Activated CD4-positive, CD25-positive, alpha-beta regulatory T cell treated with anti-CD3 and anti-CD28 coated beads, Interleukin-2, amount 50 U/mL, for 24 hours (primary cell): ENCODE results near the gene SH3BP4.

Experiments used
- ATAC-seq, 2 donors: fragments of 150-1000 bp; cut with Tn5 transposase; one replicate each; pipeline ENCODE4 v1.10.0; 2021; ENCODE audit warnings: mild to moderate bottlenecking in 1 of 2, moderate library complexity in 1 of 2

SH3BP4 gene

DNA sequence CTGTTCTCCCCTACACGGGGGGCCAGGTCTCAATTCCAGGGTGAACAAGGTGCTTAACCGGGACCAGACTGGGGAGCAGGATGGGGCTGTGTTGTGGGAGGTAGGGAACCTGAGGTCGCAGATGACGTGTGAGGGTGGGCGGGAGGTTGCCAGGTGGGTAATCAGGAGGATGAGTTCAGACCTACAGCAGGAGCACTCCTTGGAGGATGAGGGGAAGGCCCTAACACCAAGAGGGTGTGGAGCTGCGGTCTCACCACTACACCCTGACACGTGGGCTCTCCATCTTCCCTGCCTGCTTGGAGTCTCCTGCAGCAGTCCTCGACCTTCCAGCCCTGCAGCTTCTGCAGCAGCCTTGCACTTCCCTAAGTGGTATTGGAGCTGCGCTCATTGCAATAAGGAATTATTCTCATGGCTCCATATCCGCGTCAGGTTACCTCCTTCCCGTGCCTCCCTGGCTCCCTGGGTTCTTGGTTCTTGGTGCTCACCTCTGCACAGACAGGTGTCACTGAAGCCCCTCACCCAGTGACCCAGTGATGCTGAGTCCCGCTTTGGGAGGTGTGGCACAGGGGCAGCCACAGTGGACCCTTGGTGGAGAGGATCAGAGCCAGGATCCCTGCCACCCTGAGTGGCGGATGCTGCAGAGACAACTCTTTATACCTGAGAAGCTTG, 15.5 kb downstream of the SH3BP4 start:
- ATAC-seq = no peak

DNA sequence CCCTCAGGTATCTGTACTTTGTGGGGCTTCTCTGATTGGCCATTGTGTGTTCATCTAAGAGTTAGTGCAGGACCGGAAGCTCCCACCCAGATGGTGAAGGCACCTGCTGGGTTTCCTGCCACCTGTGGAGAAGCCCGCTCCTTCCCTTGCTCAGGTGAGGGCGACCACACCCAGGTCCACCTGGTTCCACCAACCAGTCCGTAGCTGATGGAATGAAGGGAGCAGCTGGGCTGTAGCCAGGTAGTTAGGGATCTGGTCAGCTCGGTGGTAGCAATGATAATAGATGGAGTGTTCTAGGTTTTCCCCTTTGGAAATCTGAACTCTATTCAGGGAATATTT, 16.0 kb downstream of the SH3BP4 start:
- no peak for ATAC-seq

DNA sequence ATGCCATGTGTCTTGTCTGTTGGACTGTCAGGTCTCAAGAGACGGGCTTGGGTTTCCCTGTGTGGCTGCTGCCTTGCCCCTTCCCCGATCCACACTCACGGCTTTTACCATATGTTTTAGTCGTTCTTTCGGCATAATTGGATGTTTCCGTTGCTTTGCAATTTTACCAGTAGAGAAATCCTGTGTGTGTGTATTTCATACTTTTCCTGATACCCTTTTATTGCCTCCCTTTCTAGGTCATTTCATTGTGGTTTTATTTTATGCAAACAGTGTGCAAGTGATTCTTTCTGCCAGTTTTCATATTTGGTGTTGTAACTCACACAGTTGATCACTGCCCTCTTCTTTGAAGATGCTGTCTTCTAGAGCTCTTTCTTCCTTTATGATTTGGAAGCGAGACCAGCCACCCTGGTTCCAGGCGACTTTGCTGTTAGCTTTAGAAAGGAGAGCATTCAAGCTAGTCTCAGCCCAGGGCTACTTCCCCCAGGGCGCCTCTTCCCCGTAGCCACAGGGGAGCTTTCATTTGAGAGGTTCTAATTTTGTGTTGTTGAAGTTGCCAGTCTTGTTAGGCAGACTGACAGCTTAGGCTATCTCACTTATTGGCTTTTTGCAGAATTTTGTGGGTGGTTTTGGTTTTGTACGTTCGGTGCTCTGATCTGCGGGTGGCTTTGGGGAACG, 17.0 kb downstream of the SH3BP4 start:
- ATAC-seq = no peak

DNA sequence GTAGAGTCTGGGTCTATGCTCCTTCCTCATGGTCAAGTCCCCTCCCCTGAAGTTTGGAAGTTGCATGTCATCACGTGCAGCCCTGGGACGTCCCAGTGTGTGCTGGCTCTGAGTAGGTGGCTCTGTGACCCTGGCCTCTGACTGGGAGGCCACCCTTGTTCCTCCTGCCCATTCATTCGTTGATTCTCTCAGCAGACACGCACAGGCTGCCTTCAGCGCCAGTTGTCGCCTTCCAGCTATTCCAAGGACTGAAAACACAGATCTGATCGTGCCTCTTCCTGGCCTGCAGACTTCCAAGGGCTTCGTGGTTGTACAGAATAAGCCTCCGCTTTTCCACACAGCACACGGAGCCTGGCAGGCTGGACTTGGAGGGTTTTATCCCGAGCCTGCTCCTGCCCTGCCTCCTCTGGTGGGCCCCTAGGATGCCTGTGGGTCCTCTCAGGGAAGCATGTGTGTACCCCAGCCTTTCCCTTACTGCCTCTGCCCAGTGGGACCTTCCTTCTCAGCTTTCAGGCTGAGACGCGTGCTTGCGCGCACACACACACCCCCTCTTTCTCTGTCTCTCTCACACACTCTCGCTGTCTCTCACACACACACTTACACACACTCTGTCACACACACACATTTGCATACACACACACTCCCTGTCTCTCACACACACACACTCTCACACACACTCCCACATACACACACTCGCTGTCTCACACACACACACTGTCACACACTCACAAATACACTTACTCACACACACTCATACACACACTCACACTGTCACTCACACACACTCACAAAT, 17.7 kb downstream of the SH3BP4 start:
- ATAC-seq = no peak

DNA sequence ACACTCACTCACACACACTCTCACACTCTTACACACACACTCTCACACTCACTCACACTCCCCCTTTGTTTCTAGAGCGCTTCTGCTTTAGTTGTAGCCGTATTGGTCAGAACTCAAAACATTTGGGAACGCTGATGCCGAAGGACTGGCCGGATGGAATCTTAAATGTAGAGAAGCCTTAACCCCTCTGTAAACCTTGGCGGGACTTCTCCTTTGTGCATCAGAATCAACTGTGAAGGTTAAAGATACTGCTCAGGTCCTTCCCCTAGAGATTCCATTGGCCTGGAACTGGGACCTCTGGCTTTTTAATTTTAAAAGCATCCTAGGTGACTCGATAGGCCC, 18.3 kb downstream of the SH3BP4 start:
- no peak for ATAC-seq

DNA sequence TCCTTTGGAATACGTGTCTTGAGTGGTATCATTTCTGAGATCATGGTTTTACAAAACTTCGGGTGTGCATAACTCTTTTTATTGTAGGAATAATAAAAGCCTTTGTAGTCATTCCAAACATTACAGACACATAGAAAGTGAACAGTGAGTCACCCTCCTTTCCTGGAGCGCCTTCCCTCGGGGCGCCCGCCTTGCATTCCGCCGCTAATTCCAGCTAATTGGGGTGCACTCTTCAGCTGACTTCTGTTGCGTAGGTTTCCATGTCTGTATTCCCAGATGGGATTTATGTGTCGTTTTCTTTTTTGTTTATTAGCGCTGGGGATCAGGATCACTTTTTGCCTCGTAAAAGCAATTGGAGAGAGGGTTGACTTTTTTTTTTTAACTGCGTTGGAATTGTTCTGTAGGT, 18.7 kb downstream of the SH3BP4 start:
- no peak for ATAC-seq

DNA sequence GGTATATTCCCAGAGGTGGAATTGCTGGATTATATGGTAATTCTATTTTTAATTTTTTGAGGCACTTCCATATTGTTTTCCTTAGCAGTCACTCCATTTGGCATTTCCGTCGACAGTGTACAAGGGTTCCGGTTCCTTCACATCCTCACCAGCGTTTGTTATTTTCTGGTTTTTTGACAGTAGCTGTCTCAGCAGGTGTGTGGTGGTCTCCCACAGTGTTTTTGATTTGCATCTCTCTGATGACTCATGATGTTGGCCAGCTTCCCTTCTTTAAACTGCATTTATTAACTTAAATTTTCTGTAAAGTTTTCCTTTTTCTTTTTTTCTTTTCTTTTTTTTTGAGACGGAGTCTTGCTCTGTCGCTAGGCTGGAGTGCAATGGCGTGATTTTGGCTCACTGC, 19.7 kb downstream of the SH3BP4 start:
- ATAC-seq = no peak

DNA sequence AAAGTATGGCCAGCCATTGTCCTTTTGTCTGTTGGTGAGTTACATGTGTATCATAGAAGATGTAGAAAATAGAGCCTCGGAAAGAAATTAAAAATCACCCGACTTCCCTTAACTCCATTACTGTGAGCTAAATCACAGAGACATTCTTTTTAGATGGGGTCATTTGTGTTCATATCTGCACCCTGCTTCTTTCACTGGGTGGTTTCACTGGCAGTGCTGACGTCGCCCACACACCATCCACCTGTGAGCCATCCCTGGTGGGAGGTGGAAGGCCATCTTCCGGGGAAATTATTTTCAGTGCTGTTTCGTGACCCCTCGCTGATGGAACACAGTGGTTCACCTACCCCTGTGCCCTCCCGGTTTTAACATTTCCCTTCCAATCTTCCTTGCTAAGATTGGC, 21.2 kb downstream of the SH3BP4 start:
- no peak for ATAC-seq

DNA sequence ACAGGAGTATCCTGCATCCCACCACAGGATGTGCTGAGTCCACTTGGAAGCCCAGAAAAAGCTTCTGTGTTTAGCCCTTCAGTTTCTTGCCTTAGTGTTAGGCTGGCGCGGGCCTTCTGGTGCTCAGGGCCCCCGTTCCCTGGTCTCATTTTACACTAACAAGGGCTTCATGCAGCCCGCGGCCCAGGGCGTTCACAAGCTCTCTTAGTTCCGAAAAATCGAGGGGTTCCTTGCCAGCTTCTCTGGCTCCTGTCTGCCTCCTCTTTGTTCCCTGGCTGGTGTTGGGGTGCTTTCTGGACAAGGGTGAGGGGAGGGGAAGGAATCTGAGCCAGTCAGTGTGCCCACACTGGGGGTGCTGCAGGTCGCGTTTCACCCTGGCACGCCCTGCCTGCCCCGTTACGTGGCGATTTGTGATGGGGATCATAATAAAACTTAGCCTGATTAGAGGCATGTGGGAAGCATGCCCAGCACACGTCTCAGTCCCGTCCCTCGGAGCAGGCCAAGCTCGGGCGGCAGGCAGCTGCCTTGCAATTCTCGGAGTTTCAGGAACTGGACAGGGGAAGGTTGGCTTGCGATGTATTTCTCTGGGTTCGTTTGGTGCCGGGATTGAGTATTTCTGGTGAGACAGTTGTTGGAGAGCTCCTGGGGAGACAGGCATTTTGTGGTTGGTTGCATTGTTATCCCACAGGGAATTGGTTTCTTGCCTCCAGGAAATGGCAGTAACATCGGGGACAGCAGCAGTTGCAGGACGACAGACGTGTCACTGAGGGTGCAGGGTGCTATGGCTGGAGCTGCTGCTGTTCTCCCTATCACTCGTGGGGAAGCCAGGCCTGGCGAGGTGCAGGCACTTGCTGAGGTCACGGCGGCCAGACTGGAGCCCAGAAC, 22.9 kb downstream of the SH3BP4 start:
- no peak for ATAC-seq

DNA sequence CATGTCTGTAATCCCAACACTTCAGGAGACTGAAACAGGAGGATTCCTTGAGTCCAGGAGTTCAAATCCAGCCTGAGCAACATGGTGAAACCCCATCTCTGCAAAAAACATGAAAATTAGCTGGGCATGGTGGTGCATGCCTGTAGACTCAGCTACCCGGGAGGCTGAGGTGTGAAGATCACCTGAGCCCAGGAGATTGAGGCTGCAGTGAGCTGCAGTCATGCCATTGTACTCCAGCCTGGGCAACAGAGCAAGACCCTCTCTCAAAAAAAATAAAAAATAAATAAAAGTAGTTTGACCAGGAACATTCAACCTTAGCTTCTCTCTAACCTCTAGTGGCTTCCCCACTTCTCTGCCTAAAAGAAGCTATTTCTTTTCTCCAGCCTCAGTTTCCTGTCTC, 23.8 kb downstream of the SH3BP4 start:
- ATAC-seq = no peak

DNA sequence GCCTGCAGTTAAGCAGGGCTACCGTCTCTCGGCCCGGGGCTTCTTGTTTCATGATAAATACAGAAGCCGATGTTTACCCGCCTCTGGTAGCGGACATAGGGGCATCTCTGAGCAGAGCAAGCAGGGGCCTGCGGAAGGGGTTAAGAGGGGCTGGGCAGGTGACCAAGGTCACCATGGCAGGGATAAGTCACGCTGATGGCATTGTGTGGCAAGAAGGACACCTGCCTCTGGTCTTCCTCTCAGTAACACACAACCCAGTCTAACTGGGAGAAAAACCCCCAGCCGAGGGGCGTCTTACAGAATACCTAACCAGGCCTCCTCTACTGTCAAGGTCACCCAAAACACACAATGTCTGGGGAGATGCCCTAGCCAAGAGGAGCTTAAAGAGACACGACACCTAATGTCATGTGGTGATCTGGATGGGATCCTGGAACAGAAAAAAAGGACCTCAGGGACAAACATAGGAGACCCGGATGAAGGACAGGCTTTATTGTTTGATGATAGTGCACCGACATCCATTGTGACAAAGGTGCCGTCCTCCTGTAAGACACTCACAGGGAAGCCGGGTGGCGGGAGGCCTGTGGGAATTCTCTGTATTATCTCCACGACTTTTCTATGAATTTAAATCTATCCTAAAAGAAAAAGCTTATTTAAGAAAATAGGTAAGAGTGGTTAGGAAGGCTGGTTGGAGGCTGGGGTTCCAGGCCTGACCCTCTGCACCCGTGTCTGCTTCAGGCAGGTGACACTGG, 24.8 kb downstream of the SH3BP4 start:
- ATAC-seq = no peak

DNA sequence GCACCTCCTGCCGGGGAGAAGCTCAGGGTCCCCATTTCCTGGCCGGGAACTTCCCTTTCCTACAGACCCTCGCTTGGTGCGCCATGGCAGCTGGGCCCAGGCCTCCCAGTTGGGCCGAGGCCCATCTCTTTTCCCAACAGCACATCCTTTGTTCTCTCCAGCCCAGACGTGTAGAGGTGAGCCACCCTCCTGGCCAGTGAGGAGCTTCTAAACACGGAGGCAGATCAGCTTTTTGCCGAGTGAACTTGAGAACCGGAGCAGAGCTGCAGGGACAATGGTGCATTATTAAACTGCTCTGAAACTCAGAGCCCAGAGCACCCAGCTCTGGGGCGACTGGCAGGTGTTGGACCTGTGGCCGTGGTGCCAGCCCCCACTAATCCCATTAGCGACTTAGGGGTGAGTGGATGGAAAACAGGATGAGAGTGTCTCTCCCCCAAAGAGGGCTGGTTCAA, 25.4 kb downstream of the SH3BP4 start:
- ATAC-seq = no peak

DNA sequence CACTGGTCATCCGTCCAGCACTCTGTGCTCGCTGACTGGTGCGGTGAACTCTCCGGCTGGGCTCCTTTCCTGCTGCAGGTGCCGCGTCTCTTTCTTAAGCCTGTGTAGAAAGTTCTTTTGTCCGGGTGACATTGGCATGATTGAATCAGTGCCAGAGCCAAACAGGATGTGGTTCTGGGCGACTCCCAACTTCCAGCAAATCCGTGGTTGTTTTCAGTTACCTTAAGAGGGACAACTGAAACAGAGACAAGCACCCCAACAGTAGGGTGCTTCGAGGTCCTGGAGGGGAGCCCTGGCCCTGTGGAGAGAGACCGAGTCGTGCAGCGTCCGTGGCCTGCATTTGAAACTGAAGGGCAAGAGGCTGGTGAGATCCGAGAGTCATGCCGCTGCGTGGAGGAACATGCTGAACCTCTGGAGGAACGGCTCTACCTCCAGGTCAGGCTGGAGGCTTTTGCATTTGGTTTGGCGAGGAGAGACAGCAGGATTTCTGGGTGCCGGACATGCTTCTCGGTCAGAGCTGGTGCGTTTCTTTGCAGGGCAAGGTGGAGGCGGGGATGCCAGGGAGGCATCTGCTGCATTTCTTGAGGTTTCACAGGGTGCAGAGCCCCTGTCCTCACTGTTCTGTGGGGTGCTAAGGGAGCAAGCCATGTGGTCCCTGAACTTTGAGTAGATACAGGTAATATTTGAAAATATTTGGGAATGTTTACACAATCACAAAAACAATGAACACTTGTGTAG, 26.8 kb downstream of the SH3BP4 start:
- no peak for ATAC-seq

DNA sequence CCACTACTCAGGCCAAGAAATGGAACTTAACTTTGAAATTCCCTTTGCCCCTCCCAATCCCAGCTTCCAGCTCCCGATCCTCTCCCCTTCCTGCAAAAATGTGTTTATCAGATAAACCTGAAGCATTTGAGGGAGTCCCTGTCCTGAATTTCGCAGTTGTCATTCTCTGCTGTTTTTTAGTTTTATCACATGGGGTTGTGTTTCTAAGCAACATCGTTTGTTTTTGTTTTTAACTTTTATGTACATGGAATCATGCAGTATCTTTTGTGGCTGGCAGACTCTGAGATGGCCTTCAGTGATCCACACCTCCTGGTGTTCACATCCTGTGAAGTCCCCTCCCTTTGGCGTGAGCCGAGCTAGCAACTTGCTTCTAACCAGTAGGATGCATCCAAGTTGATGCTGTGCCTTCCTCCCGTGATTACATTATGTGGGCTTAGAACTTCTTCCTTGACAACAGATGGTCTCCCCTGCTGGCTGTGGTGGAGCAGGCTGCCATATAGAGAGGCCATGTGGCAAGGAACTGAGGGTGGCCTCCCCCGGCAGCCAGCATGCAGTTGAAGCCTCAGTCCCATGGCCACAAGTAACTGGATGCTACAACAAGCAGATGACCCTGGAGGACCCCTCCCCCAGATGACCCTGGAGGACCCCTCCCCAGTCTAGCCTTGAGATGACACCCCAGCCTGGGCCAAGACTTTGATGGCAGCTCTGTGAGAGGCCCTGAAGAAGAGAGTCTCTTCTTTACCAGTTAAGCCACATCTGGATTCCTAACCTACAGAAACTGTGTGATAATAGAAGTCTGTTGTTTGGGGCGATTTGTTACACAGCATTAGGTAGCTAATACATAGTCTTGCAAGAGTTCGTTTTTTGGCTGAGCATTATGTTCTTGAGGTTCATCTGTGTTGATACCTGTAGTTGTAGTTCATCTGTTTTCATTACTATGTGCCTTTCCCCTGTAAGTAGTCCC, 27.7 kb downstream of the SH3BP4 start:
- no peak for ATAC-seq

DNA sequence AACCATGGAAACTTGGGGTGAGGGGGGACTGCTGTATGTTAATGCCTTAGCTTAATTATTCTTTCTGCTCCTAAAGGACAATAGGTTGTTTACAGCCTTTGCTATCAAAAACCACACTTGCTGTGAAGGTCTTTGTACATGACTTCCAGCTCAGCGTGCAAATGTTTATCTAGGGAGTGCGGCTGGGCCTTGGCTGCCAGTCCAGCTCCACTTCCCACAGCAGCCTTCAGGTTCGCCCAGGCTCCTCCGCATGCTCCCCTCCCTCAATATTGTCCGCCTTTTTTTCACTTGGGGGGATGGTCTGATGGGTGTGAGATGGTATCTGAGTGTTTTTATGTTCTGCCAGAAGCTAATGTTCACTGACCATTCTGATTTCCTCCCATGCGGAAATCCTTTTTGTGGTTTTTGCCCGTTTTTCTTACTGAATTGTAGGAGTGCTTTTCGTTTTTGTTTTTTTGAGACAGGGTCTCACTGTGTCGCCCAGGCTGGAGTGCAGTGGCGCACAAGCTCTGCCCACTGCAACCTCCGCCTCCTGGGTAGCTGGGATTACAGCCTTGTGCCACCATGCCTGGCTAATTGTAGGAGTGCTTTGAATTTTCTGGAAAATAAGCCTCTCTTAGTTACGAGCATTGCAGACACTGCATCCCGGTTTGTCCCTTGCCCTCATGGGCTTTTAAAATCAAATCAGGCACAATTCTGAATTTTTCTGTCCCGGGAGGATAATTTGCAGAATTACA, 28.8 kb downstream of the SH3BP4 start:
- ATAC-seq = no peak

DNA sequence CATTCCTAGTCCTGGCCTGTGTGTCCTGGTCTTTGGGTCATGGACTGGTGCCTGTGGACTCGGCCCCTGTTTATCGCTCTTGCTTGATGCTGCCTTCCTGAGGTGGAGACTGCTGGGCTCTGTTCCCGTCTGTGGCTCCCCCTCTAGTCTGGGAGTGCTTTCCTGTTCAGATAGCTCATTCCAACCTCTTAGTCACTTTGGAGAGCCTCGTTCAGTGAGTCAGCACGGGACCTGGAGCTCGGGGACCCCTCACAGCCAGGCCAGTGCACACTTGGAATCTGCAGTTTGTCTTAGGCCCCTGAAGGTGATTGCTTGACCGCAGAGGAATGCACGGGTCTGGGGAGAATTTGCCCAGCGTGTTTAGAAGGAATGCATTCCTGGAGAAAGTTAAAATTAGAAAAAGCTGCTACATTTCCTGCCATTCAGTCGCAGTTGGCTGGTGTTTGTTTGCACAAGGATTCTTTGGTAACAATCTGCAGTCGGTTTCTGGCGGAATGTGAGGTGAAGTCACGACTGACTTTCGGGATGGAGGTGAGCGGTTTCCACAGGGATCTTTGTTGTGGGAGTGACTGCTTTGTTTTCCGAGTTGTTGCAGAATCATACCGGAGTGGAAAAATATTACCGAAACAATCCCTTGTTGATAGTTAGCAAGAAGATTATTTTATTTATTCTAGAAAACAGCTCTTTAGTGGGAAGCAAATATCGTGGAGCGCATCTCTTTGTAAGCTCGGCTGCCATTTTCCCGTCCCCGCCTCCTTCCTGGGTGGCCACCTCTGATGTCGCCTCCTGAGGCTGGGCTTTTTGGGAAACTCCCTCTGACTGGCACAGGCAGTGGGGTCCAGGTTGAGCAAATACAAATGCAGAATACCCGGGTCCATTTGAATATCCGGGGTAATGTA, 29.6 kb downstream of the SH3BP4 start:
- ATAC-seq = no peak

DNA sequence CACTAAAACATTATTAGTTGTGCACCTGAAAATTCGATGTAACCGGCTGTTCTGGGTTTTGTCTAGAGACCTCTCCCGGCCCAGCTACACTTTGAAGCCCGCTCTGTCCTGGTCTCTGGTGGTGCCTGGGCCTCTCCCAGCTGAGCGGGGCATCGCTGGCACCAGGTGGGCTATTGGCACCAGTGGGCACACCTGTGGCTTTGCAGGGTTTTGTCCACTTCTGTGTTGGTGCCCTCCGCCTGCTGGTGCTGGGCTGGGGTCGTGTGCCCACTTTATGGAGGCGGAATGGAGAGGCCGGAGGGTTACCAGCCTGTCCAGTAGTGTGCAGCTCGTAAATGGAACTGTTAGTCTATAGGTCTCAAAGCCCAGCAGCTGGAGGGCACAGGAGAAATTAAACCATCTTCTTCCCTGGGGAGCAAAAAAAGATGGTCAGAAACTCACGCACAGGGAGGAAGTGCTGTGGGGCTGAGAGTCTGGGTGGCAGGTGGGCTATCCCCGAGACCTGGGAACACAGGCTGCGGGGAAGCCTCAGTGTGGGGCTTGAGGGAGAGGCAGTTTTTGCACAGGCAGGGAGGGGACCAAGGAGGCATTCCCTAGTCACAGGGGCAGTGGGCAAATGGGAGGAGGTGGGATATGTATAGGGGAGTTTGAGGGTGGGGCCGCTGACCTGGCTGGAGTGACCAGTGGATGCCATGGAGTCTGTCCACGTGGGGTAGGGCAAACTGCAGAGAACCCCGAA, 30.4 kb downstream of the SH3BP4 start:
- no peak for ATAC-seq
